Measurements from ENCODE around the gene DOCK2.

DOCK2 gene

GRCh38 chr5:169688106-169688505 lies 51.0 kb downstream of the DOCK2 start:
- DNase-seq (ENCODE audit: low read depth in 2 of 2, low spot score in 1 of 2) = no peak

GRCh38 chr5:169691471-169691870 lies 54.4 kb downstream of the DOCK2 start:
- DNase-seq (ENCODE audit: low read depth in 2 of 2, low spot score in 1 of 2) = no peak

GRCh38 chr5:169694091-169694625 lies 57.1 kb downstream of the DOCK2 start:
- DNase-seq (ENCODE audit: low read depth in 2 of 2, low spot score in 1 of 2) = no peak

- DNase-seq (ENCODE audit: low read depth in 2 of 2, low spot score in 1 of 2) = no peak
Measured at GRCh38 chr5:169695025-169695625, 58.0 kb downstream of the DOCK2 start.

GRCh38 chr5:169695919-169696490 lies 58.9 kb downstream of the DOCK2 start:
- no peak for DNase-seq (ENCODE audit: low read depth in 2 of 2, low spot score in 1 of 2)

GRCh38 chr5:169696621-169697510 lies 59.8 kb downstream of the DOCK2 start:
- no peak for DNase-seq (ENCODE audit: low read depth in 2 of 2, low spot score in 1 of 2)

- DNase-seq (ENCODE audit: low read depth in 2 of 2, low spot score in 1 of 2) = no peak
Measured at GRCh38 chr5:169697511-169697890, 60.4 kb downstream of the DOCK2 start.

- no peak for DNase-seq (ENCODE audit: low read depth in 2 of 2, low spot score in 1 of 2)
Measured at GRCh38 chr5:169697976-169698375, 60.9 kb downstream of the DOCK2 start.

GRCh38 chr5:169700611-169701010 lies 63.5 kb downstream of the DOCK2 start:
- no peak for DNase-seq (ENCODE audit: low read depth in 2 of 2, low spot score in 1 of 2)

- DNase-seq (ENCODE audit: low read depth in 2 of 2, low spot score in 1 of 2) = no peak
Measured at GRCh38 chr5:169701910-169702451, 64.9 kb downstream of the DOCK2 start.

GRCh38 chr5:169702693-169703481 lies 65.8 kb downstream of the DOCK2 start:
- no peak for DNase-seq (ENCODE audit: low read depth in 2 of 2, low spot score in 1 of 2)

GRCh38 chr5:169703813-169704212 lies 66.7 kb downstream of the DOCK2 start:
- no peak for DNase-seq (ENCODE audit: low read depth in 2 of 2, low spot score in 1 of 2)

GRCh38 chr5:169705322-169705721 lies 68.2 kb downstream of the DOCK2 start:
- DNase-seq (ENCODE audit: low read depth in 2 of 2, low spot score in 1 of 2) = no peak

GRCh38 chr5:169706071-169706470 lies 69.0 kb downstream of the DOCK2 start:
- no peak for DNase-seq (ENCODE audit: low read depth in 2 of 2, low spot score in 1 of 2)

- no peak for DNase-seq (ENCODE audit: low read depth in 2 of 2, low spot score in 1 of 2)
Measured at GRCh38 chr5:169706758-169707450, 69.8 kb downstream of the DOCK2 start.

GRCh38 chr5:169707686-169708085 lies 70.6 kb downstream of the DOCK2 start:
- no peak for DNase-seq (ENCODE audit: low read depth in 2 of 2, low spot score in 1 of 2)

- no peak for DNase-seq (ENCODE audit: low read depth in 2 of 2, low spot score in 1 of 2)
Measured at GRCh38 chr5:169710675-169711074, 73.6 kb downstream of the DOCK2 start.

GRCh38 chr5:169711551-169712225 lies 74.6 kb downstream of the DOCK2 start:
- DNase-seq (ENCODE audit: low read depth in 2 of 2, low spot score in 1 of 2) = no peak

- no peak for DNase-seq (ENCODE audit: low read depth in 2 of 2, low spot score in 1 of 2)
Measured at GRCh38 chr5:169712428-169712827, 75.4 kb downstream of the DOCK2 start.

- DNase-seq (ENCODE audit: low read depth in 2 of 2, low spot score in 1 of 2) = no peak
Measured at GRCh38 chr5:169716287-169716686, 79.2 kb downstream of the DOCK2 start.
